NCI-H1092 treated with DMSO at 0.1 percent for 48 hours (cell line): ENCODE measurements around the gene CCKAR.

Experiments
- DNase-seq: peaks from one replicate; lab custom pipeline; 2025; lab: John Stamatoyannopoulos, UW

The CCKAR gene

GRCh38 chr4:26459054-26459755, 31.1 kb downstream of the CCKAR start:
- peak; percentile 38 for DNase-seq

- no peak for DNase-seq
These were observed 32.1 kb downstream of the CCKAR start for GRCh38 chr4:26458157-26458561.

- DNase-seq: no peak
These were observed 32.9 kb downstream of the CCKAR start for GRCh38 chr4:26457412-26457811.

- no peak for DNase-seq
These were observed 34.7 kb downstream of the CCKAR start for GRCh38 chr4:26455571-26455970.

GRCh38 chr4:26454961-26455360, 35.3 kb downstream of the CCKAR start:
- no peak for DNase-seq

- peak; percentile 75 for DNase-seq
These were observed 37.4 kb downstream of the CCKAR start for GRCh38 chr4:26452565-26453531.

- no peak for DNase-seq
These were observed 38.7 kb downstream of the CCKAR start for GRCh38 chr4:26451597-26451996.

GRCh38 chr4:26450418-26450817, 39.9 kb downstream of the CCKAR start:
- DNase-seq: no peak

- no peak for DNase-seq
These were observed 42.9 kb downstream of the CCKAR start for GRCh38 chr4:26447378-26447777.

GRCh38 chr4:26441771-26442170, 48.5 kb downstream of the CCKAR start:
- no peak for DNase-seq

GRCh38 chr4:26441102-26441501, 49.2 kb downstream of the CCKAR start:
- no peak for DNase-seq

- no peak for DNase-seq
These were observed 56.1 kb downstream of the CCKAR start for GRCh38 chr4:26434030-26434639.

- DNase-seq: no peak
These were observed 56.7 kb downstream of the CCKAR start for GRCh38 chr4:26433556-26433955.

- no peak for DNase-seq
These were observed 57.9 kb downstream of the CCKAR start for GRCh38 chr4:26432419-26432818.

- no peak for DNase-seq
These were observed 58.7 kb downstream of the CCKAR start for GRCh38 chr4:26431461-26432180.
